GM12891 (cell line): ENCODE data around the gene AAK1.
"Not testable (repeated sequence)": the region's sequence is repeated elsewhere in the genome, so short reads cannot be mapped to it uniquely, and the experiment has no call there.

Experiments used
- DNase-seq: peaks from one replicate; pipeline ENCODE4 v3.0.0; 2011; ENCODE audit warnings: low spot score; ENCODE audit not compliant: insufficient read length
- FAIRE-seq: peaks from 2 replicates; lab custom pipeline; 2011; peaks lifted over from hg19 to GRCh38; lab: Jason Lieb, UNC
- PAX5 ChIP-seq: IDR thresholded peaks from 2 replicates; pipeline ENCODE4 v1.6.1; 2011; ENCODE audit warnings: low read length, moderate library complexity, mild to moderate bottlenecking; ENCODE audit not compliant: insufficient read depth, severe bottlenecking
- POLR2A ChIP-seq: IDR thresholded peaks from 2 replicates; pipeline ENCODE4 v1.6.1; 2011; ENCODE audit warnings: low read depth, low read length, control low read depth
- POLR2AphosphoS5 ChIP-seq: IDR thresholded peaks from 2 replicates; pipeline ENCODE4 v1.6.1; 2011; ENCODE audit warnings: low read depth, low read length, control low read depth
- POU2F2 ChIP-seq: IDR thresholded peaks from 2 replicates; pipeline ENCODE4 v1.6.1; 2011; ENCODE audit warnings: low read depth, mild to moderate bottlenecking, control low read depth, low read length, moderate library complexity
- SPI1 ChIP-seq: IDR thresholded peaks from 2 replicates; pipeline ENCODE4 v1.6.1; 2011; ENCODE audit warnings: low read depth, low read length, control low read depth
- TAF1 ChIP-seq: IDR thresholded peaks from 2 replicates; pipeline ENCODE4 v1.6.1; 2011; ENCODE audit warnings: low read depth, low read length, control low read depth

The AAK1 gene

GRCh38 chr2:69576880-69577279 is 66.7 kb downstream of the AAK1 start:
- DNase-seq (no peak), FAIRE-seq (no peak)
- TF ChIP-seq POU2F2, result no peak
- no peak for TF ChIP-seq POLR2AphosphoS5
- no peak for TF ChIP-seq TAF1
- no peak for TF ChIP-seq POLR2A
- TF ChIP-seq SPI1, result no peak
- TF ChIP-seq PAX5, result no peak

GRCh38 chr2:69575926-69576325 is 67.6 kb downstream of the AAK1 start:
- FAIRE-seq (no peak), DNase-seq (no peak)
- TF ChIP-seq SPI1 (no peak), POU2F2 (no peak), TAF1 (no peak), PAX5 (no peak), POLR2A (no peak), POLR2AphosphoS5 (no peak)

- DNase-seq, FAIRE-seq: not testable (repeated sequence)
These were observed 68.2 kb downstream of the AAK1 start for GRCh38 chr2:69575371-69575770.

GRCh38 chr2:69572641-69573040 is 70.9 kb downstream of the AAK1 start:
- no peak for TF ChIP-seq POLR2AphosphoS5
- no peak for TF ChIP-seq PAX5
- no peak for TF ChIP-seq SPI1
- TF ChIP-seq POLR2A, result no peak
- TF ChIP-seq POU2F2, result no peak
- FAIRE-seq (no peak), DNase-seq (no peak)

- no peak for DNase-seq
- FAIRE-seq, result peak; percentile 13
- TF ChIP-seq POU2F2 (no peak), TAF1 (no peak), POLR2AphosphoS5 (no peak), SPI1 (0 out of 2 replicates have a peak, but pooled peaks have one; percentile 5), POLR2A (no peak)
These were observed 72.3 kb downstream of the AAK1 start for GRCh38 chr2:69571189-69571588.

- FAIRE-seq (no peak), DNase-seq (no peak)
- TF ChIP-seq PAX5 (no peak), SPI1 (no peak)
These were observed 73.1 kb downstream of the AAK1 start for GRCh38 chr2:69570474-69570873.

GRCh38 chr2:69567909-69568300 is 75.6 kb downstream of the AAK1 start:
- DNase-seq, result no peak

GRCh38 chr2:69567157-69567908 is 76.2 kb downstream of the AAK1 start:
- DNase-seq, result no peak

More at GRCh38 chr2:69567909-69568300, 75.6 kb downstream of the AAK1 start:
- FAIRE-seq, result no peak
- TF ChIP-seq PAX5 (no peak), POLR2A (no peak), POU2F2 (no peak), POLR2AphosphoS5 (no peak), TAF1 (no peak), SPI1 (no peak)

GRCh38 chr2:69566669-69567068 is 76.9 kb downstream of the AAK1 start:
- no peak for FAIRE-seq
- no peak for DNase-seq
- TF ChIP-seq SPI1, result no peak
- no peak for TF ChIP-seq PAX5
- TF ChIP-seq POU2F2, result no peak
- TF ChIP-seq TAF1, result no peak
- TF ChIP-seq POLR2A, result no peak
- no peak for TF ChIP-seq POLR2AphosphoS5

More at GRCh38 chr2:69567157-69567908, 76.2 kb downstream of the AAK1 start:
- TF ChIP-seq PAX5, result no peak
- TF ChIP-seq POU2F2, result no peak
- no peak for TF ChIP-seq POLR2A
- TF ChIP-seq SPI1, result no peak
- TF ChIP-seq POLR2AphosphoS5, result no peak
- TF ChIP-seq TAF1, result no peak
- no peak for FAIRE-seq

GRCh38 chr2:69565431-69565839 is 78.1 kb downstream of the AAK1 start:
- DNase-seq (peak; percentile 36), FAIRE-seq (peak; percentile 89)
- TF ChIP-seq SPI1, result no peak
- no peak for TF ChIP-seq POLR2AphosphoS5
- TF ChIP-seq POLR2A, result no peak
- no peak for TF ChIP-seq TAF1
- TF ChIP-seq POU2F2, result no peak
